GM12874 (cell line): ENCODE results near the gene CYTL1.

ENCODE experiments used
- TF ChIP-seq, protein P1 (sequence below): IDR thresholded peaks from 2 replicates; pipeline ENCODE4 v1.5.1; 2011; ENCODE audit warnings: low read depth, mild to moderate bottlenecking, control low read depth, low read length, moderate library complexity; ENCODE audit not compliant: insufficient read depth

CYTL1 gene, protein sequence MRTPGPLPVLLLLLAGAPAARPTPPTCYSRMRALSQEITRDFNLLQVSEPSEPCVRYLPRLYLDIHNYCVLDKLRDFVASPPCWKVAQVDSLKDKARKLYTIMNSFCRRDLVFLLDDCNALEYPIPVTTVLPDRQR

GRCh38 chr4:5019274-5019673, at the start of gene CYTL1:
CYTL1 (minus strand) TSS chr4:5019458; CDS start chr4:5019445, 13 bp downstream.
- TF ChIP-seq, protein P1, sequence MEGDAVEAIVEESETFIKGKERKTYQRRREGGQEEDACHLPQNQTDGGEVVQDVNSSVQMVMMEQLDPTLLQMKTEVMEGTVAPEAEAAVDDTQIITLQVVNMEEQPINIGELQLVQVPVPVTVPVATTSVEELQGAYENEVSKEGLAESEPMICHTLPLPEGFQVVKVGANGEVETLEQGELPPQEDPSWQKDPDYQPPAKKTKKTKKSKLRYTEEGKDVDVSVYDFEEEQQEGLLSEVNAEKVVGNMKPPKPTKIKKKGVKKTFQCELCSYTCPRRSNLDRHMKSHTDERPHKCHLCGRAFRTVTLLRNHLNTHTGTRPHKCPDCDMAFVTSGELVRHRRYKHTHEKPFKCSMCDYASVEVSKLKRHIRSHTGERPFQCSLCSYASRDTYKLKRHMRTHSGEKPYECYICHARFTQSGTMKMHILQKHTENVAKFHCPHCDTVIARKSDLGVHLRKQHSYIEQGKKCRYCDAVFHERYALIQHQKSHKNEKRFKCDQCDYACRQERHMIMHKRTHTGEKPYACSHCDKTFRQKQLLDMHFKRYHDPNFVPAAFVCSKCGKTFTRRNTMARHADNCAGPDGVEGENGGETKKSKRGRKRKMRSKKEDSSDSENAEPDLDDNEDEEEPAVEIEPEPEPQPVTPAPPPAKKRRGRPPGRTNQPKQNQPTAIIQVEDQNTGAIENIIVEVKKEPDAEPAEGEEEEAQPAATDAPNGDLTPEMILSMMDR: no peak

DNA sequence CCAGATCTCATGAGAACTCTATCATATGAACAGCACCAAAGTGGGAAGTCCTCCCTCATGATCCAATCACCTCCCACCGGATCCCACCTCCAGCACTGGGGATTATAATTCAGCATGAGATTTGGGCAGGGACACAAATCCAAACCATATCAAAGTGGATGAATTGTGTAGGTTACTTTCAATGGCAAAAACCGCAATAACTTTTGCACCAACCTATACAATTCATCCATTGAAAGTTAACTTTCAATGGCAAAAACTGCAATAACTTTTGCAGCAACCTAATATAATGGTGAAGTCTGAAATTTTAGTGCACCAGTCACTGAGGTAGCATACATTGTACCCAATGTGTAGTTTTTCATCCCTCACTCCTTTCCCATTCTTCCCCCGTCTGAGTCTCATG, 48.6 kb upstream of the CYTL1 start:
- TF ChIP-seq, protein P1: no peak

GRCh38 chr4:5066101-5066500, 46.8 kb upstream of the CYTL1 start:
- TF ChIP-seq, protein P1: no peak

DNA sequence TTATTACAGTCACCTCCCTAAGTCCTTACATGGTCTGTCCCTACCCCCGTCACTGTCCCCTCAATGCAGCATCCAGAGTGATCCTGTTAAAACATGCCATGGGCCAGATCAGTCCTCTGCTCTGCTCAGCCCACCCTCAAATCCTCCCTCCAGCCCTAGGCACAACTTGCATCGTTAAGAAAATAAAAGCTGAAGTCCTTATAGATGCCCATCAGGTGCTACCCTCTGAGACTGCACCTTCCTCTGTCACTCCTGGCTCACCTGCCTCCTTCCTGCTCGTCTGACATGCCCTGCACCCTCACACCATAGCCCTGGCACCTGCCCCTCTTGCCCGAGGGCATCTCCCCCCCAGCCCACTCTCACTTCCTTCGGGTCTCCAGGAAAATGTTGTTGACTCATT, 36.2 kb upstream of the CYTL1 start:
- TF ChIP-seq, protein P1: no peak

GRCh38 chr4:5054532-5054931, 35.3 kb upstream of the CYTL1 start:
- TF ChIP-seq, protein P1: no peak

GRCh38 chr4:5052726-5053425, 33.6 kb upstream of the CYTL1 start:
- TF ChIP-seq, protein P1: no peak

GRCh38 chr4:5052204-5052702, 33.0 kb upstream of the CYTL1 start:
- TF ChIP-seq, protein P1: no peak
